GM04503 (cell line): ENCODE measurements around the gene ZDHHC11.
"Not testable (repeated sequence)": the region's sequence is repeated elsewhere in the genome, so short reads cannot be mapped to it uniquely, and the experiment has no call there.

Experiments used
- DNase-seq: peaks from one replicate; pipeline ENCODE4 v3.0.0-alpha.2; 2012; ENCODE audit warnings: low read depth

Gene ZDHHC11

GRCh38 chr5:775961-776861 lies 74.6 kb downstream of the ZDHHC11 start:
- DNase-seq: no peak

GRCh38 chr5:775595-775960 lies 75.2 kb downstream of the ZDHHC11 start:
- DNase-seq: not testable (repeated sequence)

- DNase-seq: not testable (repeated sequence)
Measured at GRCh38 chr5:774854-775505, 75.8 kb downstream of the ZDHHC11 start.

- not testable (repeated sequence) for DNase-seq
Measured at GRCh38 chr5:774304-774703, 76.5 kb downstream of the ZDHHC11 start.

- DNase-seq: no peak
Measured at GRCh38 chr5:773517-774264, 77.1 kb downstream of the ZDHHC11 start.

DNA sequence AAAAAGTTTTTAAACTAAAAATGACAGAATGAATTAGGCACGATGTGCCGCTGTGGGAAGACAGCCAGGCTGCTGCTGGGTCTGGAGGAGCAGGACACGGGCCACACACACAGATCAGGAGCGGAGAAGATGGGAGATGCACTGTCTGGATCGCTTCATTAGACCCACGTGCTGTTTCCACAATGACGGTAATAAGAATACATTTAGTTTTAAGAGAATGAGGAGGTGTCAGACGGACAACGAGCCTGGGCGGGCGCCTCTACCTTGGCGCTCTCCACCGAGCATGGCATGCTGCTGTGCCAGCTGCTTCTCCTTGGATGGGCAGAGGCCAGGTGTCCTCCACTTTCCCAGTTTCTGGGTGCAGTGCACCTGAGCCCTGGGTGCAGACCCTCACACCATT lies 77.9 kb downstream of the ZDHHC11 start:
- not testable (repeated sequence) for DNase-seq

GRCh38 chr5:772547-772890 lies 78.3 kb downstream of the ZDHHC11 start:
- DNase-seq: not testable (repeated sequence)

GRCh38 chr5:771841-772546 lies 78.8 kb downstream of the ZDHHC11 start:
- DNase-seq: not testable (repeated sequence)

DNA sequence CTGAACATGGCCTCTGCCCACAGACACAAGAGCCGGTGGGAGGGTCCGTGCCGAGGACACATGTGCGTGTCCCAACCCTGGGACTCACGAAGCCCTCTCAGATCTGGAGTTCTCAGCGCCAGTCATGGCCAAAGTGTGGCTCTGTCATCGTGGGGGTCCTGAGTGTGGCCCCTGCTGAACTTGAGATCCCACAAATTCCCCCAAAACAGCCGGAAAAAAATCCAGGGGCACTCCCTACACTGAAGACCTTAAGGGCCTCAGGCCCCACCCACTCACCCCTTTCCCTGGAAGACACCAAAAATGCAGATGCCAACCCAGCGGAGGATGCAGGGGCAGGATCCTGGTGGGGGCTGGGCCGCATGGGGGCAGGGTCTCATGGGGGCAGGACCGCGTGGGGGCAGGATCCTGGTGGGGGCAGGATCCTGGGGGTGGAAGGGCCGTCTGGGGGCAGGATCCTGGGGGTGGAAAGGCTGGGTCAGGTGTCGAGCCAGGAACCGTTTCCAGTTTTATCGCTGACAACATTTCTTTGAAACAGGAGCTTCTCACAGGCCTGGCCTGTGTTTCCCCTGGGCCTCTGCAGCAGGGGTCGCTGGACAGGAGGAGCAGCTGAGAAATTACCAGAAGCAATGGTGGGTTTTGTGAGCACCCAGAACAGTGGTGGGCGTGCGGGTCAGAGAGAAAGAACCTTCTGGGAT lies 79.6 kb downstream of the ZDHHC11 start:
- DNase-seq: not testable (repeated sequence)

- DNase-seq: not testable (repeated sequence)
Measured at GRCh38 chr5:770585-770984, 80.2 kb downstream of the ZDHHC11 start.

GRCh38 chr5:769485-770145 lies 81.2 kb downstream of the ZDHHC11 start:
- DNase-seq: not testable (repeated sequence)

GRCh38 chr5:766666-767431 lies 83.9 kb downstream of the ZDHHC11 start:
- DNase-seq: no peak

DNA sequence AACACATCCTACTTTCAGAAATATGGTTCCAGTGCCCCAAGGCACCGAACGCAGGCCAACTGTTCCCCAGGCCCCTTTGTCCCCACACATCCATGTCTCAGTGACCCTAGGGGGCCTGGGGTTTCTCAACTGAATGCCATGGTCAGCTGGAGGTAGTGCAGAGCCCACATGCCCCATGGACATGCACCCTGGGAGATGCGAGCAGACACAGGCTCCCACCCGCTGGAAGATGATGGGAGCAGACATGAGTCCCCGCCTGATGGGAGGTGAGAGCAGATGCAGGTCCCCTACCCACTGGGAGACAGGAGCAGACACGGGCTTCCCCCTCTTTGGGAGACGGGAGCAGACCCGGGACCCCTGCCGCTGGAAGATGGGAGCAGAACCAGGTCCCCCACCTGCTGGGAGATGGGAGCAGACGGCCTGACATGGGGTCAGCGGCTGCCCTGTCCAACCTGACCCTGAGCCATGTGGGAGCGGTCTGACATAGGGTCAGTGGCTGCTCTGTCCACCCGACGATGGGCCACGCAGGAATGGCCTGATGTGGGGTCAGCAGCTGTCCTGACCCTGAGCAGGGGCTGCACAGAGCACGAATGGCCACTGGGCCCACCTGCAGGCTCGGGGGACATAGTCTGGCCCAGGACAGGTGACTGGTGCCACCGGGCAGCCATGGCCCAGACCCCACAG lies 84.7 kb downstream of the ZDHHC11 start:
- no peak for DNase-seq

DNA sequence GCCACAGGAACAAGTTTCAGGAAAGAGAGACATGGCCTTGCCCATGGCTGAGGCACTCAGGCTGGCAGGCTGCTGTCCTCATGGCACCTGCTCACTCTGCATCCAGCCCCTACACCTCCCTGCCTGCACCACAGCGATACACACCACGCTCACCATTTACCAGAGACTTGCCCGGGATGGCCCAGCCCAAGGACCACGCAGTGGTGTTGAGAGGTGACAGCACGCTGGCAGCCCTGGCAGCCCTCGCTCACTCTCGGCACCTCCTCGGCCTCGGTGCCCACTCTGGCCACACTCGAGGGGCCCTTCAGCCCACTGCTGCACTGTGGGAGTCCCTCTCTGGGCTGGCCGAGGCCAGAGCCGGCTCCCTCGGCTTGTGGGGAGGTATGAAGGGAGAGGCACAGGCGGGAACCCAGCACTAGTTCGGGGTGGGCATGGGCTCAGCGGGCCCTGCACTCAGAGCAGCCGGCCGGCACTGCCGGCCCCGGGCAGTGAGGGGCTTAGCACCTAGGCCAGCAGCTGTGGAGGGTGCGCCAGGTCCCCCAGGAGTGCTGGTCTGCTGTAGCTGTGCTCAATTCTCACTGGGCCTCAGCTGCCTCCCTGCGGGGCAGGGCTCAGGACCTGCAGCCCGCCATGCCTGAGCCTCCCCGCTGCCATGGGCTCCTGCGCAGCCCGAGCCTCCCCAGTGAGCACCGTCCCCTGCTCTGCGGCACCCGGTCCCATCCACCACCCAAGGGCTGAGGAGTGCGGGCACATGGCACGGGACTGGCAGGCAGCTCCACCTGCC lies 86.6 kb downstream of the ZDHHC11 start:
- no peak for DNase-seq

- no peak for DNase-seq
Measured at GRCh38 chr5:763397-763796, 87.4 kb downstream of the ZDHHC11 start.

GRCh38 chr5:762996-763395 lies 87.8 kb downstream of the ZDHHC11 start:
- DNase-seq: not testable (repeated sequence)

GRCh38 chr5:761854-762710 lies 88.7 kb downstream of the ZDHHC11 start:
- DNase-seq: no peak
